Mesenchymal stem cell (in vitro differentiated cells and primary cell): ENCODE data around the gene EOLA1.

ENCODE experiments used
- DNase-seq: peaks from one replicate; pipeline ENCODE4 v3.0.0-alpha.2; 2013
- H2AFZ ChIP-seq: one replicate; pipeline ENCODE4 v1.6.1; 2013; ENCODE audit warnings: low read depth, mild to moderate bottlenecking, control low read depth, inconsistent platforms, low read length, moderate library complexity
- H2AK5ac ChIP-seq: 2 replicates; pipeline ENCODE4 v1.6.1; 2013; ENCODE audit warnings: low read length, moderate library complexity, mild to moderate bottlenecking, inconsistent platforms; ENCODE audit not compliant: severe bottlenecking
- H2BK120ac ChIP-seq: one replicate; pipeline ENCODE4 v1.6.1; 2013; ENCODE audit warnings: low read depth, mild to moderate bottlenecking, inconsistent platforms, low read length, moderate library complexity
- H2BK12ac ChIP-seq, 2 experiments: one replicate each; pipeline ENCODE4 v1.6.1; 2013; ENCODE audit warnings: inconsistent platforms in 2 of 2, low read length in 2 of 2, mild to moderate bottlenecking in 2 of 2, moderate library complexity in 2 of 2, control low read depth in 1 of 2
- H2BK15ac ChIP-seq: one replicate; pipeline ENCODE4 v1.6.1; 2013; ENCODE audit warnings: mild to moderate bottlenecking, low read depth, inconsistent platforms; ENCODE audit not compliant: poor library complexity, severe bottlenecking
- H2BK5ac ChIP-seq: 2 replicates; pipeline ENCODE4 v1.6.1; 2013; ENCODE audit warnings: low read depth, mild to moderate bottlenecking, low read length, control low read depth, inconsistent platforms; ENCODE audit not compliant: poor library complexity, severe bottlenecking
- H3K14ac ChIP-seq, 2 experiments: one replicate each; pipeline ENCODE4 v1.6.1; 2013; ENCODE audit warnings: inconsistent platforms in 2 of 2, low read length in 2 of 2, control low read depth in 1 of 2, mild to moderate bottlenecking in 1 of 2, moderate library complexity in 1 of 2
- H3K18ac ChIP-seq, 2 experiments: one replicate each; pipeline ENCODE4 v1.6.1; 2013; ENCODE audit warnings: inconsistent platforms in 2 of 2, low read length in 2 of 2, control low read depth in 1 of 2, low read depth in 1 of 2, mild to moderate bottlenecking in 1 of 2
- H3K23ac ChIP-seq, 2 experiments: one replicate each; pipeline ENCODE4 v1.6.1; 2013; ENCODE audit warnings: inconsistent platforms in 2 of 2, low read length in 2 of 2, mild to moderate bottlenecking in 2 of 2, moderate library complexity in 2 of 2, control low read depth in 1 of 2
- H3K27ac ChIP-seq: 2 replicates; pipeline ENCODE4 v1.5.1; 2013; ENCODE audit warnings: mild to moderate bottlenecking, moderate library complexity, low read length, control low read depth, inconsistent platforms; ENCODE audit not compliant: poor library complexity, severe bottlenecking
- H3K27me3 ChIP-seq, 2 experiments: 2 replicates each; pipeline versions ENCODE4 v1.6.1 to v1.7.0; 2013; ENCODE audit warnings: low read length in 2 of 2, mild to moderate bottlenecking in 2 of 2, moderate library complexity in 2 of 2, control low read depth in 1 of 2, inconsistent platforms in 1 of 2; ENCODE audit not compliant: control insufficient read depth in 1 of 2, insufficient read depth in 1 of 2
- H3K36me3 ChIP-seq, 2 experiments: 2 replicates each; pipeline versions ENCODE4 v1.6.1 to v1.7.0; 2013; ENCODE audit warnings: low read length in 2 of 2, control low read depth in 1 of 2, inconsistent platforms in 1 of 2, low read depth in 1 of 2, mild to moderate bottlenecking in 1 of 2; ENCODE audit not compliant: insufficient read depth in 2 of 2, control insufficient read depth in 1 of 2
- H3K4ac ChIP-seq, 2 experiments: one replicate each; pipeline ENCODE4 v1.6.1; 2013; ENCODE audit warnings: inconsistent platforms in 2 of 2, low read length in 2 of 2, mild to moderate bottlenecking in 2 of 2, moderate library complexity in 2 of 2, control low read depth in 1 of 2, low read depth in 1 of 2
- H3K4me1 ChIP-seq: 2 replicates; pipeline ENCODE4 v1.6.1; 2013; ENCODE audit warnings: low read depth, low read length, control low read depth; ENCODE audit not compliant: control insufficient read depth, insufficient read depth
- H3K4me2 ChIP-seq: 2 replicates; pipeline ENCODE4 v1.6.1; 2013; ENCODE audit warnings: low read length, mild to moderate bottlenecking, inconsistent platforms; ENCODE audit not compliant: poor library complexity, severe bottlenecking
- H3K4me3 ChIP-seq, 2 experiments: 2 replicates each; pipeline versions ENCODE4 v1.5.1 to v1.7.0; 2013; ENCODE audit warnings: low read length in 2 of 2, mild to moderate bottlenecking in 2 of 2, control low read depth in 1 of 2, low read depth in 1 of 2; ENCODE audit not compliant: insufficient read depth in 1 of 2
- H3K79me1 ChIP-seq: replicated peaks from 2 replicates; pipeline ENCODE4 v1.6.1; 2013; ENCODE audit warnings: mild to moderate bottlenecking, control low read depth, low read length, inconsistent platforms; ENCODE audit not compliant: poor library complexity, severe bottlenecking
- H3K9ac ChIP-seq: 2 replicates; pipeline ENCODE4 v1.7.0; 2013; ENCODE audit warnings: mild to moderate bottlenecking, low read length, moderate library complexity
- H3K9me3 ChIP-seq: 2 replicates; pipeline ENCODE4 v1.7.0; 2013; ENCODE audit warnings: mild to moderate bottlenecking, low read length; ENCODE audit not compliant: control insufficient read depth
- H4K8ac ChIP-seq: one replicate; pipeline ENCODE4 v1.6.1; 2013; ENCODE audit warnings: inconsistent platforms, mild to moderate bottlenecking, low read length, moderate library complexity
- H4K91ac ChIP-seq: one replicate; pipeline ENCODE4 v1.6.1; 2013; ENCODE audit warnings: mild to moderate bottlenecking, low read length, inconsistent platforms
- WGBS: methylation state at CpG from one replicate; pipeline ENCODE4 v1.1.7; 2013; ENCODE audit warnings: mixed read lengths; 5-methylcytosine and 5-hydroxymethylcytosine counted together

Gene EOLA1

DNA sequence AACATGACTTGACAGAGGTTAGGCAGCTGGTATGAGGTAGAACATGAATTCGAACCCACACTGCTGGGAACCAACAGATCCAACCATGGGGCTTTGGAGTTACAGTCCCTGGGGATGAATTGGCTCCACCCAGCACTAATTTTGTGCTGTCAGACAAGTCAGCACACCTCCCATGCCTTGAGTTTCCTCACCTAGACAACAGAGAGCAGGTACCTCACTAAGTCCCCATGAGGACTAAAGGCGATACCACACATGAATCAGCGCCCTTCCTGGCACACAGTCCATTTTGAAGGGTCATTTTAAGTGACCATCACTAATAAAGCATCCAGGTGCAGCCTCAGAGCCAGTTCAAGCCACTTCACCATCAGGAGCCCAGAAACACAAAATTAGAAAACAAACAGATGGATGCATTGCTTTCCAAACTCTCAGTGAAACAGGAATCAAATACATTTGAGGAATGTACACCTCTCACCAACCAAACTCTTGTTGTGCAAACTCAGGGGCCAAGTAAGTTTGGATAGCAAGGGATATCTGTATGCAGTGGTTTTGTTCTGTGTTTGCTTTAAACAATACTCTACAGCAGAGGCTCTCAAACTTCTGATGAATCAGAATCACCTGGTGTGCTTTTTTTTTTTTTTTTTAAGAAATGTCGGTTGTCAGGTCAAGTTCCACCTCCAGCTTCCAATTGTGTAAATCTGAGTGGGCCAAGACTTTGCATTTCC, 45.8 kb upstream of the EOLA1 start:
- Histone ChIP-seq H3K79me1 (peaks cover 12% of the 10 kb centered on the region), H2BK5ac (peak overlapping the region; percentile 82), H2BK12ac (no peak overlapping the region), H2AK5ac (peak overlapping the region; percentile 81), H3K4me2 (no peak overlapping the region), H3K9me3 (no peaks in the 10 kb centered on the region), H4K8ac (no peak overlapping the region), H3K36me3 (peaks cover 50 to 94% of the 10 kb centered on the region in 2 experiments), H3K4ac (no peak overlapping the region), H3K9ac (no peak overlapping the region), H3K14ac (no peak overlapping the region), H3K4me1 (peaks cover 27% of the 10 kb centered on the region), H3K23ac (no peak overlapping the region), H2BK120ac (no peak overlapping the region), H3K18ac (no peak overlapping the region), H4K91ac (no peak overlapping the region), H3K4me3 (no peak overlapping the region), H2AFZ (no peak overlapping the region), H2BK15ac (no peak overlapping the region), H3K27ac (peak overlapping the region; percentile 92), H3K27me3 (no peaks in the 10 kb centered on the region)
- DNase-seq, result no peak
- 93% methylated on average over 3 of the region's 4 CpGs for WGBS

GRCh38 chrX:149495573-149496071, 45.2 kb upstream of the EOLA1 start:
- H3K27ac ChIP-seq, result peak overlapping the region; percentile 92
- H2BK120ac ChIP-seq, result no peak overlapping the region
- no peak overlapping the region for H4K8ac ChIP-seq
- H3K14ac ChIP-seq, result no peak overlapping the region
- H3K4me3 ChIP-seq, result no peak overlapping the region
- H3K4ac ChIP-seq, result no peak overlapping the region
- no peak overlapping the region for H2BK15ac ChIP-seq
- DNase-seq, result peak; percentile 89
- no peak overlapping the region for H3K23ac ChIP-seq
- H2BK12ac ChIP-seq, result no peak overlapping the region
- peaks cover 27% of the 10 kb centered on the region for H3K4me1 ChIP-seq
- peak overlapping the region; percentile 73 for H2BK5ac ChIP-seq
- no peak overlapping the region for H3K18ac ChIP-seq
- no peaks in the 10 kb centered on the region for H3K9me3 ChIP-seq
- peak overlapping the region; percentile 69 for H2AK5ac ChIP-seq
- no peaks in the 10 kb centered on the region for H3K27me3 ChIP-seq
- H2AFZ ChIP-seq, result no peak overlapping the region
- 63% methylated on average over 4 of the region's 5 CpGs for WGBS
- no peak overlapping the region for H3K9ac ChIP-seq
- H3K36me3 ChIP-seq, result peaks cover 49 to 94% of the 10 kb centered on the region in 2 experiments
- peaks cover 12% of the 10 kb centered on the region for H3K79me1 ChIP-seq
- no peak overlapping the region for H3K4me2 ChIP-seq
- H4K91ac ChIP-seq, result no peak overlapping the region

- WGBS, result 92% methylated on average over 1 of the region's 1 CpG
- H3K4ac ChIP-seq, result no peak overlapping the region
- peaks cover 0 to 5% of the 10 kb centered on the region in 2 experiments for H3K27me3 ChIP-seq
Observed at GRCh38 chrX:149497054-149497453, 43.8 kb upstream of the EOLA1 start.

GRCh38 chrX:149497626-149498025, 43.2 kb upstream of the EOLA1 start:
- no peaks in the 10 kb centered on the region for H3K9me3 ChIP-seq
- 91% methylated on average over 1 of the region's 2 CpGs for WGBS
- no peak overlapping the region for H3K18ac ChIP-seq
- no peak overlapping the region for H3K4me3 ChIP-seq
- H3K4ac ChIP-seq, result no peak overlapping the region
- H3K4me2 ChIP-seq, result no peak overlapping the region
- H3K27ac ChIP-seq, result peak overlapping the region; percentile 92
- H2BK12ac ChIP-seq, result no peak overlapping the region
- H3K23ac ChIP-seq, result no peak overlapping the region
- no peak overlapping the region for H2AK5ac ChIP-seq
- H2BK120ac ChIP-seq, result no peak overlapping the region
- peaks cover 0 to 7% of the 10 kb centered on the region in 2 experiments for H3K27me3 ChIP-seq
- no peak for DNase-seq
- no peak overlapping the region for H2BK15ac ChIP-seq
- H2BK5ac ChIP-seq, result no peak overlapping the region
- H2AFZ ChIP-seq, result no peak overlapping the region
- H3K14ac ChIP-seq, result no peak overlapping the region
- peaks cover 50 to 95% of the 10 kb centered on the region in 2 experiments for H3K36me3 ChIP-seq
- H4K8ac ChIP-seq, result no peak overlapping the region
- H3K79me1 ChIP-seq, result peaks cover 11% of the 10 kb centered on the region
- H4K91ac ChIP-seq, result no peak overlapping the region
- H3K4me1 ChIP-seq, result peaks cover 27% of the 10 kb centered on the region
- H3K9ac ChIP-seq, result peak overlapping the region; percentile 52

More at GRCh38 chrX:149497054-149497453, 43.8 kb upstream of the EOLA1 start:
- Histone ChIP-seq H3K14ac (no peak overlapping the region), H2BK15ac (no peak overlapping the region), H3K4me3 (no peak overlapping the region), H3K23ac (no peak overlapping the region), H3K4me1 (peaks cover 27% of the 10 kb centered on the region), H3K4me2 (no peak overlapping the region), H3K18ac (no peak overlapping the region), H2AFZ (no peak overlapping the region), H3K9ac (peak overlapping the region; percentile 52), H2BK5ac (no peak overlapping the region), H4K8ac (no peak overlapping the region), H2BK120ac (no peak overlapping the region), H4K91ac (no peak overlapping the region), H3K36me3 (peaks cover 52 to 95% of the 10 kb centered on the region in 2 experiments), H3K79me1 (peaks cover 13% of the 10 kb centered on the region), H2BK12ac (no peak overlapping the region), H3K9me3 (no peaks in the 10 kb centered on the region), H2AK5ac (peak overlapping the region; percentile 18), H3K27ac (peak overlapping the region; percentile 92)
- DNase-seq, result no peak
